Measurements from ENCODE around the gene CADPS.

GRCh38 chr3:62531493-62531892 is 343.7 kb downstream of the CADPS start:
- TF ChIP-seq CTCF (IDR thresholded peaks at IDR 0.05) = no peak
- no peak for TF ChIP-seq POLR2A (IDR thresholded peaks at IDR 0.05)
- no peak for TF ChIP-seq POLR2AphosphoS5 (IDR thresholded peaks at IDR 0.05)
- no peak for TF ChIP-seq EP300 (IDR thresholded peaks at IDR 0.05)
